ENCODE data around the gene SPNS3.

Gene SPNS3

DNA sequence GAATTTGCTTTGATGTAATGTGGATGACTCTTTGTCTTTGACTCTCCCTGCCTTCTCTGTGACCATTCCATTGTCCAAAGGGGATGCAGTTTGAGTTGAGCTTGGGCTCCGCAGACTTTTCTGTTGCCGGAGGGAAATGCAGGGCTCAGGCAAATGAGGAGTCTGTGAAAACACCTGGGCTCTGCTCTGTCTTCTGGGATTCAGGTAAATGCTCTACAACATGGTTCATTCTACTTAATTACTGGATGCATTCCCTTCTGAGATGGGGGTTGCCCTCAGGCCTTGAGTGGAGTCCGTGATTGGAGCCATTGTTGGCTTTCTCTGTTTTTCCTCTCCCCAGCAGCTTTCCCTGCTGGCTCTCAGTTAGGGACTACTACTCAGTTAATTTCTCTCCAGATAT is 38.5 kb downstream of the SPNS3 start:
- no peak for DNase-seq

GRCh38 chr17:4474093-4474492 is 40.4 kb downstream of the SPNS3 start:
- no peak for DNase-seq

GRCh38 chr17:4475001-4475400 is 41.3 kb downstream of the SPNS3 start:
- no peak for DNase-seq

GRCh38 chr17:4475463-4475862 is 41.7 kb downstream of the SPNS3 start:
- DNase-seq: no peak

DNA sequence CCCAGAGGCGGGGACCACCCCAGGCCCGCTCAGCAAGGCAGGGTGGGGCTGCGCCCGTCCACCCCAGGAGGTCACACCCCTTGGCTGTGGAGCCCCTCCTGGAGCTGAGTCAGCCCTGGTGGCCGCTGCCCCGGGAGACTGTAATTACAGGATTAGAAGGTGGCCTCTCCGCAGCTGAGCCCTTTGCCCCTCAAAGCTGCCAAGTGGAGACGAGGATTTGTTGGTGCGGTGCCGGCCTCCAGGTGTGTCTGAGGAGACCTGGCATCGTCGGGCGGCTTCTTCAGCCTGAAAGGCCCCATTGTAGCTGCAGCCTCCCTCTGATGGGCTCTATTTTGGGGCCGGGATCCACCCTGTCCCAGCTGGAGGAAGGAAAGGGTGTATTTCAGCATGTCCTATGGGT is 42.3 kb downstream of the SPNS3 start:
- no peak for DNase-seq

DNA sequence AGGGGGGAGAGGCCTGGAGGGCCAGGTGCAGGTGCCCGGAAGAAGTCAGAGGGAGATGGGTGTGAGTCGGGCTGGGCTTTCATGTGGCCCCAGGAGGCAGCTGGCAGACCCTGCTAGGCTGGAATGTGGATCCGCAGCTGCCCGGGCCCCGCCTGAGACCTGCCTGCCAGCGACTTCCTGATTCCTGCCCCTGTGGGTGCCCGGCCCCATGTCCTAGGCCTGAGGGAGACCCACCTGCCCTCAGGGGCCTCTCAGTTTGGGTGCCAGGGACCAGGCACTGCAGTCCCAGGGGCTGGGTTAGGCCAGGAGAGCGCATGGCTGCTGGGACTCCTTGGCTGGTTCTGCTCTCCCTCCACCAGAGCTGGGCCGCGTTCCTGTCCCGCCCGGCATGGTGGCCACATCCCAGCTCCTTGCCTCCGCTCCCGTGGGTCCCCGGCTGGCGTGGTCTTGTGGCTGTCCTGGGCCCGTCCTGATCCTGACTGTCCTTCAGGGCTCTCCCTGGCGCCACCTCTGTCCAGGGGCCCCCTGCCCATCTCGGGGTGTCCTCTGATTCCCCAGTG is 42.9 kb downstream of the SPNS3 start:
- no peak for DNase-seq

DNA sequence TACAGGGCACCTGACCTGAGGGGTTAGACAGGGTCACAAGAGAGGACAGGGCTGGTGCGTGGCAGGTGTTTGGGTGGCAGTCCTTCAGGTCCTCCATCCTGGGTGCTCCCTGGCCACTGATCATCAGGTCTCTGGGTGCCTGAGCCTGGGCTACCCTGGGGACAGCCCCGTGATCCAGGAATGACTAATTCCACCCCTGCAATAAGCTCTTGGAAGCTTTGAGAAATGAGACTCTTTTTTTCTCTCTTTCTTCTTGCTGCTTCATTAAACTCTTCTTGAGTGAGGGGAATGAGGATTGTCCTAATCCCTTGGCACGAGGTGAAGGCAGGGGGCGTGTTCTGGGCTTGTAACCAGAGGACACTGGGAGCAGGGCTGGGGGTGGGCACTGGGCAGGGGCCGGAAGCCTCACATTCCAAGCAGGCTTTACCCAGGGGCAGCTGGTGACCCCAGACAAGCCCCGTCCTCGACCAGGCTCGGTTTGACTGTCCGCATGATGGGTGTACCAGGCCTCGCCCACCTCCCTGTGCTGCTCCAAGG is 43.6 kb downstream of the SPNS3 start:
- DNase-seq: no peak

DNA sequence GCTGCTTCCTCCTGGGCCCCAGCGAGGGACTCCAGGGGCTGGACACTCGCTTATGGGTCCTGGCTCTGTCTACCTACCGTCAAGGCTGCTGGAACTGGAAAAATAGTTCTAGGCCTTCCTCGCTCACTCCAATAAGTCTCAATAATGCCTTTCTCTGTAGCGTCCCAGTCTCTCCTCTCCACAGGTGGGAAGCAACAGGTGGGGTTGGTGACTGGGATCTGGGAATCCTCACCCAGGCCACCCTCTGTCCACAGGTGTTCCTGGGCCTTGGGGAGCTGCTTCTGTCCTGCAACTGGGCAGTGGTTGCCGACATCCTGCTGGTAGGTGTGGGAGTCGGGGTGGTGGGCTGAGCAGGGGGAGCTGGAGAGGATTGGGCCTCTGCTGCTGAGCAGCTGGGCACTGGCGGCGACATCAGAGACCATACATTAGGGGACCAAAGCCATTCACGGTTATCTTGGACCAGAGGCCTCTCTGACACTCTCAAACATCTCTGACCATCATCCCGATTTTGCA is 44.6 kb downstream of the SPNS3 start:
- DNase-seq: no peak

DNA sequence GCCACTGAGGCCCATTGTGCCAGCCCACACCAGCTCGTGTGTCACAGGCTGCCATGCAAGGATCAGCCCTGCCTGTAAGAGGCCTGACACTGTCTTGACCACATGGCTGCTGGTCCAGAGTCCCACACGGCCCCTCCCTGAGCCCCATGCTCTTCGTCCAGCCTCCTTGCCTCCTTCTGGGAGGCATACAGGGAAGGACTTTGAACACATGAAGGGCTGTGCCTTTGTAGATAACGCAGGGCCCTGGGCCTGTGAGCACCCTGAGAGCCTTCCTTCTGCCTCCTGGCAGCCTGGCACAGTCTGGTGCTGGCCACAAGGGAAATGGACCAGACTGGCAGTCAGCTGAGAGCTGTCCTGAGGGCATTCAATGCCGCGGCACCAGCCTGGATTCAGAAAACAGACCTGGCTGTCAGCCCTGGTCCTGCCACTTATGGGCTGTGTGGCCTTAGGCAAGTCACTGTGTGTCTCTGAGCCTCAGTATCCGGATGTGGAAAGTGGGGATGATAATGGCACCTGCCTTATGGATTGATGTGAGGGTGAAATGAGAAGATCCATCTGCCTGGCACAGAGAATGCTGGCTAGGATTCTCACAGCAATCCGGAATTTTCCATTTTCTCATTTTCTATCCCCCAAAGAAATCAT is 45.7 kb downstream of the SPNS3 start:
- DNase-seq: no peak

DNA sequence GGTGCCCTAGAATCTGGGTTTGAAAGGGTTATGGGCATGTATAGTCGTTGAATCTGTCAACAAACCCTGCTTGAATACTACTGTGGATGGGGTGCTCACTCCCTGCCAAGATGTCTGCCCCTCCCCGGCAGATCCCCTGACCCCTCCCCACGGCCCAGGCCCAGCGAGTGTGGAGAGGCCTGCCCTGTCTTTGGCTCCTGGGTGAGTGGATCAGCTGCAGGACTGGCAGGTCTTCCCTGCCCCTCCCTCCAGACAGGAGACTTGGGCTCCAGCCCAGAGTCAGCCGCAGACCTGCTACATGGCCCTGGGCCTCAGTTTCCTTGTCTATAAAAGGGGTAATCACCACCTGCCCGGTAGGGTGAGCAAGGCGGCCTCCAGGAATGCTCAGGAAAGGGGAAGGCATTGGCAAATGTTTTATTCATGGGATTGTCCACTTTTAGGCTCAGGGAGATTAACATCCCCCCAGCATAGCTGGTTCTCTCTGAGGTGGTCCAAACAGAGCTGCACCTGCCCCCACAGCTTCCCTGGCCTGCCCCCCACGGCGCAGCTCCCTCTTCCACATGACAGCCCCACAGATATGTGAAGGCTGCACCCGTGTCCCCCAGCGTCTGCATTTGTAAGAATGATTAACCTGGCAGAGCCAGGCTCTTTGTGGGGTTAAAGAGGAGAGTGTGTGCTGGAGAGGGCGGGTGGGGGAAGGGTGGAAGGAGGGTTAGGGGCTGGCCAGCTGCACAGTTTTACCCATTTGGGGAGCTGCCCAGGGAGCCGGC is 46.4 kb downstream of the SPNS3 start:
- DNase-seq: no peak

DNA sequence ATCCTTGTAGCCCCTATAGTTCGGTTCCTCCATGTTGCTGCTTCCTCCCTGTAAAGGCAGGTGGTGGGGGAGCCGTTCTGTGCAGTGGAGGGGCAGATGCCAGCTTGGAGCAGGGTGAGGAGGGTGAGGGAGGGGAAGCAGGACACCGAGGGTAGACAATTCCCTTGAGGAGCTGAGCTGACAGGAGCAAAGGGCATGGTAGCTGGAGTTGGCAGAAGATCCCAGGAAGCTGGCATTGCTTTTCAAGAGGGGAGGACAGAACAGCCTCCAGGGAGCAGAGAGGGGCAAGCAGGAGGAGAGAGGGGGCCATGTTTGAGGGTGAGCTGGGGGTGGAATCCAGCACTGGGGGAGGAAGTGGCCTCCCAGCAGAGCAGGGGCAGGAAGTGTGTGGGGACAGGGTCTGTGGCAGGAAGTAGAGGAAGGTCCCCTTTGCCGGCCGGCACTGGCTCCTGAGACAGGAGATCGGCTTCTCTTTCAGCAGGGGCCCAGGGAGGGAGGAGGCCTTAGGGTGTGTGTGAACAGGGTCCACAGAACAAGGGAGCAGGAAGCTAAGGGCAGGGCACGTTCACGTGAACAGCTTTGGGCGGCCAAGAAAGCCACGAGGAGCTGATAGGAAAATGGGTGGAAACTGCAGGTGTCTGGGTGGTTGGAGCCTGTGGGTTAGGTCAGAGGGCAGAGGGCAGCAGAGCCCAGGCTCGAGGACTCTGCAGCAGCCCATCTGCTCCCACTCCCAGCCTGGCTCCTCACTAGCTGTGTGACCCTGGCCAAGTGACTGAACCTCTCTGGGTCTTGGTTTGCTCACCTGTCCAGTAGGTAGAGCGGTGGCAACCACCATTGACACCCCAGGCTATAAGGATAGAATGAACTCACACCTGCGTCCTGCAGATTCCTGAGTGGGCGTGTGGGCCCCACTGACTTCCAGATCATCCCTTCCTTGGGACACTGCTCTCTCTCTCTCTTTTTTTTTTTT is 47.5 kb downstream of the SPNS3 start:
- DNase-seq: no peak

DNA sequence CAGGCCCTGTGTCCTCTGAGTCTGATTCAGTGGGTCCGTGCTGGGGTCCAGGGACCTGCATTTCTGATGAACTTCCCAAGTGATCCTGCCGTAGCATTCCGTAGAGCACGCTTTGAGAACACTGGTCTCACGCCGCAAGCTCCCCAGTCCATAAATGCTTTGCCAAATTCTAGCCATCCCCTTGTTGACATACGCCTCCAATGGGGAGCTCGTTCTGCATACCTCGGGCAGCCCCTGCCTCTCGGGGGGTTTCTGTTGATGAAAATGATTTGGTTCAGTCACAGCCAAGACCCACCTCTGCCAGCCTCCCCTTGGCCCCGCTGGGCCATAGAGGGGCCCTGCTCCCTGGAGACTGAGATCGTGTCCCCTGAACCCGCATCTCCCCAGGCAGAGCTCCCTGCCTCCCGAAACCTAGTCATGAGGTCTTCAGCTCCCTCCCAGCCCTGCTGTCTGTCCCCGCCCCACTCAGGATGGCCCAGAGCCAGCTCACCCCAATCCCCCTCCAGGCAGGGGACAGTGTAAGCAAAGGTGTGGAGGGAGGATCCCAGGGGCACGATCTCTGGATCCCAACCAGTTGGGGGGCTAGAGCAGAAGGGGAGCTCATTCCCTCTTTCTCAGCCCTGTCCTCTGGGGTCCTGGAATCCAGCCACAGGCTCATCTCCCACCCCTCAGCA is 48.7 kb downstream of the SPNS3 start:
- no peak for DNase-seq

DNA sequence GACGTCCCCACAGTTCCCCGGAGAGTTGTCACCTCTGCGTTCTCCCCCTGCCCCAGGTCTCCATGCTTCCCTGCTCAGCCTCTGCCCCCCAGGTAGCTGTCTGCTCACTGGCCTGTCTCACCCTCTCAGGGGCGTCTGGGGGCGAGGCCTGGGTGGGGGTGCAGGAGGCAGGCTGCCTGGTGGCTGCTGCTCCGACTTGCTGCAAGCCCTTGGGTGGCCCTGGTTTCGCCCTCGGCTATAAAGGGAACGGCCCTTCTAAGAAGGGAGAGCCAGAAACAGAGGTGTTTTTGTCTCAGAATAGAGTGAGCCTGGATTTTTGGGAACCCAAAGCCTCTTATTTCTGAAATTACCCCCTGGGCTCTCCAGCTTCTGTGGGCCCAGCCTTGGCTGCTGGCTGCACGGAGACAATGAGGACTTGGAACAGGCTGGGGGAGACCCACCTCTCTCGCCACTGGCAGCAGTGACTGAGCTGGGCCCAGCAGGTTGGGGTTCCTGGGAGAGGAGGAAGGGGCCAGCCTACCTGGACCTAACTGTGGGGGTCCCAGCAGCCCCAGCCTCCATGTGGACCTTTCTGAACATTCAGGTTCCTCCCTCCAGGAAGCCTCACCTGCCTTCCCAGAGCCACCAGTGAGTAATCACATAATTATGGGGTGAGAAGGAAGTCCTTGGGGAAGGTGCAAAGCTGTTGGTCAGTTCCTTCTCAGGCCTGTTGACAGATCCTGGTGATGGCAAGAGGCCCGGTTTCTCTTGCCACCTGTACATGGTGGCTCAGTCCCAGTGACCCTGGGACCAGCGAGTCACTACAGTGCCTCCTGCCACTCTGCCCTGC is 49.5 kb downstream of the SPNS3 start:
- DNase-seq: no peak

- DNase-seq: no peak
Observed at GRCh38 chr17:4485676-4486646, 52.2 kb downstream of the SPNS3 start.

GRCh38 chr17:4487296-4487695 is 53.6 kb downstream of the SPNS3 start:
- DNase-seq: no peak

DNA sequence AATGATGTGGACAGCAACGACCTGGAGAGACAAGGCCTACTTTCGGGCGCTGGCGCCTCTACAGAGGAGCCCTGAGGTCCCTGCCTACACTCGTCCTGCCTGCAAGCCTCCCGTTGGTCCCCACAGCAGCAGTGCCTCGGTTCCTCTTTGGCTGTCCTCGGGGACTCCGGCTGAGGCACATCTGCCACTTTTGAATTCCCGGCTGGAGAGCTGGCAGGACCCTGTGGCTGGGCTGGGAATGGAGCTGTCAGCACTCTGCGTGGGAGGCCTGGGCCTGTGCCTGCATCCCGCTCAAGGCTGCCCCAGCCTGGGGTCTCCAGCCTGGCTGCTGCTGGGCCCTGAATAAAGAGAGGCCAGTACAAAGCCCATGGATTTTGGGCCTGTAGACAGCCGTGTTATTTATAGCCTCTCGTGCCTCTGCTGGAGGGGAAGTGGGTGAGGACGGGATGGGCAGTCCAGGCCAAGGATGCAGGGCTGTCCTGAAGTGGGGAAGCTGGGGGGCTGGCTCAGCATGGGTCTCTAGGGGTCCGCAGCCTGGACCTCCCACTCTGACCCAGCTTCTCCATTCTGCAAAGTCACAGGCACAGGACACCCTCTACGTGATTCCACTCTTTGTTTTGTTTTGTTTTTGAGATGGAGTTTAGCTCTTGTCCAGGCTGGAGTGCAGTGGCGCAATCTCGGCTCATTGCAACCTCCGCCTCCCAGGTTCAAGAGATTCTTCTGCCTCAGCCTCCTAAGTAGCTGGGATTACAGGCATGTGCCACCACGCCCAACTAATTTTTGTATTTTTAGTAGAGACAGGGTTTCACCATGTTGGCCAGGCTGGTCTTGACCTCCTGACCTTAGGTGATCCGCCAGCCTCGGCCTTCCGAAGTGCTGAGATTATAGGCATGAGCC is 54.3 kb downstream of the SPNS3 start:
- no peak for DNase-seq

- no peak for DNase-seq
Observed at GRCh38 chr17:4488989-4489595, 55.4 kb downstream of the SPNS3 start.

GRCh38 chr17:4490109-4490591 is 56.4 kb downstream of the SPNS3 start:
- DNase-seq: no peak

Data from right hindlimb (tissue), 1 donor.